NOMO-1 treated with DMSO at 0.1 percent for 48 hours (cell line): ENCODE results near the gene TTL.
"Not testable (repeated sequence)": the region's sequence is repeated elsewhere in the genome, so short reads cannot be mapped to it uniquely, and the experiment has no call there.

Experiments used
- DNase-seq: peaks from one replicate; lab custom pipeline; 2025; ENCODE audit not compliant: unreplicated experiment; lab: John Stamatoyannopoulos, UW

The TTL gene

GRCh38 chr2:112519506-112519905 is 37.5 kb downstream of the TTL start:
- DNase-seq = no peak

GRCh38 chr2:112520234-112520783 is 38.4 kb downstream of the TTL start:
- no peak for DNase-seq

- DNase-seq = no peak
These were observed 41.4 kb downstream of the TTL start for GRCh38 chr2:112523291-112523777.

- not testable (repeated sequence) for DNase-seq
These were observed 42.3 kb downstream of the TTL start for GRCh38 chr2:112524276-112524675.

DNA sequence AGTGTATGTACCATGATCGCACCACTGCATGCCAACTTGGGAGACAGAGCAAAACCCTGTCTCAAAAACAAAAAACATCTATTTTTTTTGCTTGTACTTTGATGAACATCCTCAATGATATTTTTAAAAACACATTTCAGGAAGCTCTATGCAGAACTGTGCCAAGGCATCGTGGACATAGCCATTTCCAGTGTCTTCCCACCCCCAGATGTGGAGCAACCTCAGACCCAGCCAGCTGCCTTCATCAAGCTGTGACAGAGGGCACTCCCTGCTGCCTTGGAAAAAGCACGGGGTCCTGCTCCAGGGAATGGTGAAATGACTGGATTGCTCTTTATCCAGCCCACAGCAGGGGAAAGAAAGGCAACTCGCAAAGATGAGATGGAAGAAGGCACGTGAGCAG is 46.6 kb downstream of the TTL start:
- no peak for DNase-seq

GRCh38 chr2:112529757-112530156 is 47.8 kb downstream of the TTL start:
- peak; percentile 55 for DNase-seq

DNA sequence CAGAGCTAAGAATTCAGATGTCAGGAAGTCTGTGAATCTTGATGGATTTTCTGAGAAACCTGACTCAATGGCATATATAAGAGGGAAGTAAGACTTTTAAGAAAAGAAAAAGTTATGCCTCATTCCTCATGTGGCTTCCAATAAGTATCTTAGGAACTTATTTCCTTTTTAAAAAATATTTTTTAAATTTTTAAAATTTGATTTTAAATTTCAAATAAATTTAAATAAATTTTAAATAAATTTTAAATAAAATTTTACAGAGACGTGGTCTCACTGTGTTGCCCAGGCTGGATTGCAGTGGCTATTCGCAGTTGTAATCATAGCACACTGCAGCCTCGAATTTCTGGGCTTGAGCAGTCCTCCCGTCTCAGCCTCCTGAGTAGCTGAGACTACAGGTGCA is 48.8 kb downstream of the TTL start:
- no peak for DNase-seq

- no peak for DNase-seq
These were observed 52.9 kb downstream of the TTL start for GRCh38 chr2:112534826-112535225.

GRCh38 chr2:112536665-112537064 is 54.7 kb downstream of the TTL start:
- DNase-seq = not testable (repeated sequence)

GRCh38 chr2:112539306-112539705 is 57.4 kb downstream of the TTL start:
- no peak for DNase-seq

DNA sequence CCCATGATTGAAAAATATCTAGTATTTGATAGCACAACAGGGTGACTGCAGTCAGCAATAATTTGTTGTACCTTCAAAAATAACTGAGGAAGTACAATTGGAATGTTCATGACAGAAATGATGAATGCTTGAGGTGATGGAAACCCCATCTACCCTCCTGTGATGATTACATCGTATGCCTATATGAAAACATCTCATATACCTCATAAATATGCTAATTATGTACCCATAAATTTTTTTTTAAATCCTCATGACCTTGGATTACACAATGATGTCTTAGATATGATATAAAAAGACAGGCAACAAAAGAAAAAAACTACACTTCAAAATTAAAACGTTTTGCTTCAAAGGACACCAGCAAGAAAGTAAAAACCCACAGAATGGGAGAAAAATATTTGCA is 59.0 kb downstream of the TTL start:
- no peak for DNase-seq

DNA sequence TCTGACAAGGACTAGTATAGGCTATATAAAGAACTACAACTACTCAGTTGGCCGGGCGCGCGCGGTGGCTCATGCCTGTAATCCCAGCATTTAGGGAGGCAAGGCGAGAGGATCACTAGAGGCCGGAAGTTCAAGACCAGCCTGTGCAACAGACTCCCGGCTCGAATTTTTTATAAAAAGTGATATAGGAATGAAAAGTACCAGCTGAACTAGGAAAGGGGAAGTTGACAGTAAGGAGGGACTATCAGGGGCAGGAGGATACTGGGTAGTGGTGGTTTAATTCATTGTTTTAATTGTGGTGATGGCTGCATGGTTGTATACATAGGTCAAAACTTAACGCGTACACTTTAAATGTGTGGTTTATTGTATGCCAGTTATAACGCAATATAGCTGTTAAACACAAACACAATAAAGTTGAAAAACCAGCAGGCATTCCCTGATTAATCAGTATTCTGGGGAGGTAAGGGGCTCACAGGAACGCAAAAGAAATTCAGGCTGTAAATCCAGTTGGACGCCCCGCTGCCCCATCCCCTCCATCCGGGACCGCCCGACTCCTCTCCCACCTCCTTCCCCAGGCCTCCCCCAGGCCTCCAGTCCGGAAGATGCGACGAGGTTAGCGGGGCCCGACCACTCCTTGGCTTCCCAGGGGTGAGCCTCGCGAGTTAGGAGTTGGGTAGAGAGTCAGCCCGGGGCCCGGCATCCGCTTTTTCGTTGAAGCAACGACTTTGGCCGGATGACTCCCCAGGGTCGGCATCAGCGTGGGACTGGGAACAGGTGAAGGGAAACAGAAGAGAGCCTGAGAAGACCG is 59.6 kb downstream of the TTL start:
- DNase-seq = peak; percentile 77

DNA sequence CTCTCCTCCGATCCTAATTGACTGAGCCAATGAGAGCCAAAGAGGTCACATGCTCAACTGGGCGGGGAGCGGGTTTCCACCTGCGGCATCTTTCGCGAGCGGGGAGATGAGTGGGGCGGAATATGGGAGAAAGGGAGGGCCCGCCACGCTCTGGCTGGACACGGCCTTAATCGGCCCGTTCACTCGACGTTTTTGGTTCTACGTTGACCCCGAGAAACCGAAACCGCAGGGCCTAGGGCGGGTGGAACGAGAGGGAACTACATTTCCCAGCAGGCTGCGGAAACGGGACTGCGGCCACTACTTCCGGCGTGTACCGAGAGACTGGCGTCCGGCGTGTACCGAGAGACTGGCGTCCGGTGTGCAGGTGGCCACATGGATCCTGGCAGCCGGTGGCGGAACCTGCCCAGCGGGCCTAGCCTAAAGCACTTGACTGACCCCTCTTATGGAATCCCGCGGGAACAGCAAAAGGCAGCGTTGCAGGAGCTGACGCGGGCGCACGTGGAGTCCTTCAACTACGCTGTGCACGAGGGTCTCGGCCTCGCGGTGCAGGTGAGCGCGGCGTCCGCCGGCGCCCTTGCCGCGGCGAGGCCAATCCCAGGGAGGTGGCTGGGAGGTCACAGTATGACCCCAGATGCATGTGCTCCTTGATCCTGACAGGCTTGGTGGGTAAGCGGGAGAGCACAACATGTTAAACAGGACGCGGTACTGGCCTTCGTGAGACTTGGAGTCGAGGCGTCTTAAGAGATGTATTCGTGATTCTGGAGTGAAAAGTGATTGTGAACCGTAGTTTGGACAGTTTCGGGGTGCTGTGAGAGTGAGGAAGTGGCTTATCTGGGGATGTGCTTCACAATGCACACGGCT is 60.4 kb downstream of the TTL start, which contains the start of gene POLR1B:
TSS of gene POLR1B (plus strand) at position 343 of the 861 bp plus-strand sequence. CDS start at position 373, 30 bp downstream.
- peak; percentile 77 for DNase-seq

- DNase-seq = no peak
These were observed 61.2 kb downstream of the TTL start for GRCh38 chr2:112542984-112543661.

GRCh38 chr2:112547333-112547732 is 65.4 kb downstream of the TTL start:
- no peak for DNase-seq

GRCh38 chr2:112548980-112549379 is 67.0 kb downstream of the TTL start:
- DNase-seq = no peak

DNA sequence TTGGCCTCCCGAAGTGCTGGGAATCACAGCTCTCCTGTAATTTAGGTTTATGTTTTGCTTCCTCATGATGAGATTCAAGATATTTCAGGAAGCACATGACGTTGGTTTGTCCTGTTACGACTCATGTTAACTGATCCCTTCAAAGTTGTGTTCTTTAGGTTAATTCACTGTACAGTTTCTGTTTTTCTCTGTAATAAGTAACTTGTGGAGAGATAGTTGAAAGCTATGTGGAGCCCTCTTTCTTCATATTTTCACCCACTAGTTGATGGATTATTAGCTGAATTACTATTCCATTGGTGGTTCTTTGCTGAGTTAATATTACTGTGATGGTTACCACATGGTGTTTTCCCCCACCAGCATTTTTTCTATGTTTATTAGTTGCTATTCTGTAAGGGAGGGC is 84.1 kb downstream of the TTL start:
- no peak for DNase-seq

GRCh38 chr2:112566508-112566907 is 84.6 kb downstream of the TTL start:
- DNase-seq = not testable (repeated sequence)

DNA sequence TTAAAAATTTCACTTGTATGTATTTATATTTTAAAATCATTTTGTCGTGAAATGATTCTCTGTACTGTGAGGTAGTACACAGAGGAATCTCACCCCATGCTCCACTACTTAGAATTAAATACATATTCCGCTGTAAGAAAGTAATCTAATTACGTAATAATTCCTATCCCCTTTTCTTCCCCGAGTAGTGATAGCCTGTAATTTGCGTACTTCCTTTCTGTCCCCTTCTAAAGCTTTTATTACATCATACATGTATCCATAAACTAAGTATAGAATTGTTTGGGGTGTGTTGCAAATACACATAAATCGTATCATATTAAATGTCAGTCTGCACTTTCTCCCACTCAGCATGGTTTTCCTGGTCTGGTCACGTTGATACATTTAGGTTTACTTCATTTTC is 90.0 kb downstream of the TTL start:
- DNase-seq = peak; percentile 72

GRCh38 chr2:112577756-112578155 is 95.8 kb downstream of the TTL start:
- DNase-seq = no peak

DNA sequence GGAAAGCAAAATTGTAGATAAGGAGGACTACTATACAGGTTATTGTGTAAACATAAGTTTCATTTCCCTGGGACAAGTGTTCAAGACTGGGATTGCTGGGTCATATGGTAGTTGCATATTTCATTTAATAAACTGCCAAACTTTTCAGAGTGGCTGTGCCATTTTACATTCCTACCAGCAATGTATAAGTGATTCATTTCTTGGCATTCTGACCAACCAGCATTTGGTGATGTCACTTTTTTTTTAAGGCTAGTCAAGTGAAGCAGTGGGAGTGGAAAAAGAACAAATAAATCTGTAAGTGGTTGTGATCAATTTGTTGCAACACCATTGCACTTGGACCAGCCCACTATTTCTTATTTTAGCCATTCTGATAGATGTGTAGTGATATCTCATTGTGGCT is 97.3 kb downstream of the TTL start:
- DNase-seq = peak; percentile 24
